Endothelial cell of umbilical vein (primary cell): ENCODE results near the gene MUC22.

ENCODE experiments used
- EZH2 ChIP-seq: IDR thresholded peaks from 2 replicates; pipeline ENCODE4 v1.6.1; 2012; ENCODE audit warnings: borderline replicate concordance, low read depth, mild to moderate bottlenecking, moderate library complexity, low read length, inconsistent platforms; ENCODE audit not compliant: severe bottlenecking
- GATA2 ChIP-seq: IDR thresholded peaks from 2 replicates; pipeline ENCODE4 v1.7.0; 2011; ENCODE audit warnings: low read depth, mild to moderate bottlenecking, moderate library complexity, mixed read lengths, low read length; ENCODE audit not compliant: insufficient read length, insufficient read depth
- POLR2A ChIP-seq: IDR thresholded peaks from 2 replicates; pipeline ENCODE4 v1.6.1; 2012; ENCODE audit warnings: low read depth, mild to moderate bottlenecking, control low read depth, low read length
- POLR2AphosphoS5 ChIP-seq: IDR thresholded peaks from 2 replicates; pipeline ENCODE4 v1.6.1; 2012; ENCODE audit warnings: low read depth, mild to moderate bottlenecking, control low read depth, low read length, moderate library complexity; ENCODE audit not compliant: insufficient read depth
- TF ChIP-seq, protein P1 (sequence below), 2 donors: IDR thresholded peaks; 1 replicate in 1 of 2; 2 replicates in 1 of 2; pipeline ENCODE4 v1.5.1; 2011; ENCODE audit warnings: low read length in 2 of 2, mild to moderate bottlenecking in 2 of 2, moderate library complexity in 2 of 2, control low read depth in 1 of 2, inconsistent platforms in 1 of 2, low read depth in 1 of 2; ENCODE audit not compliant: insufficient read depth in 1 of 2; ENCODE audit errors: extremely low read depth in 1 of 2

DNA sequence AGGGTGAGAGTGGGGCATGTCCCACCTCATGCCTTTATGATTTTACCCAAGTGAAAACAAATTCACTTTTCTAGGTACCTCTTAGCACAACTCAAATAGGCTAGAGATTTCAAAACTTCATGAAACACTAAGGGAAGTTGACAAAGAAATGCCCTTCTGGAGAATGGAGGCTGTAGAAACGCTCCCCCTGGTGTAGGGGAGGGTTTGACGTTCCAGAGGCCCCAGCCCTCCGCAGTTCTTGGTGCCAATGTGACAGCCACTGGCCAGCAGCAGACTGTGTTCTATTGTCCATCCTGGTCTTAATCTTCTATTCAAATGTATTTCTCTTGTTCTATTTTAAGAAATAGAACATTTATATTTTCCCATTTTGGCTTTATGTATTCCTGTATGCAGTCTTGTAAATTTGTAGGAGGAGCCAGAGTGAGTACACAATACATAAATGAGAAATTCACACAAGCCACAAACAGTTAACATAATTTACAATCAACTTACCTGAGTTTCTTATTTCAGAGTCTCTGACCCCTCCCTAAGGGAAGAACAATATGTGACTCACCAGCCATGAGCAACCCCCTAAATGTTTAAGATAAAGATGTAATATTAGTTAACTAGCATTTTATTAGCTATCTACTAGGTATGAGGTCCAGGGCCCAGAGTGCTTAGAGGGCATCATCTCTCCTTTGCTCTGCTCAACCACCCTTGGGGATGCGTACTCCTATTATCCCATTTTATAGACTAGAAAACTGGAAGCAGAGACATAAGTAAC, 35.6 kb upstream of the MUC22 start:
- TF ChIP-seq, protein P1, sequence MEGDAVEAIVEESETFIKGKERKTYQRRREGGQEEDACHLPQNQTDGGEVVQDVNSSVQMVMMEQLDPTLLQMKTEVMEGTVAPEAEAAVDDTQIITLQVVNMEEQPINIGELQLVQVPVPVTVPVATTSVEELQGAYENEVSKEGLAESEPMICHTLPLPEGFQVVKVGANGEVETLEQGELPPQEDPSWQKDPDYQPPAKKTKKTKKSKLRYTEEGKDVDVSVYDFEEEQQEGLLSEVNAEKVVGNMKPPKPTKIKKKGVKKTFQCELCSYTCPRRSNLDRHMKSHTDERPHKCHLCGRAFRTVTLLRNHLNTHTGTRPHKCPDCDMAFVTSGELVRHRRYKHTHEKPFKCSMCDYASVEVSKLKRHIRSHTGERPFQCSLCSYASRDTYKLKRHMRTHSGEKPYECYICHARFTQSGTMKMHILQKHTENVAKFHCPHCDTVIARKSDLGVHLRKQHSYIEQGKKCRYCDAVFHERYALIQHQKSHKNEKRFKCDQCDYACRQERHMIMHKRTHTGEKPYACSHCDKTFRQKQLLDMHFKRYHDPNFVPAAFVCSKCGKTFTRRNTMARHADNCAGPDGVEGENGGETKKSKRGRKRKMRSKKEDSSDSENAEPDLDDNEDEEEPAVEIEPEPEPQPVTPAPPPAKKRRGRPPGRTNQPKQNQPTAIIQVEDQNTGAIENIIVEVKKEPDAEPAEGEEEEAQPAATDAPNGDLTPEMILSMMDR (IDR thresholded peaks at IDR 0.05; ENCODE audit: extremely low read depth in 1 of 2, insufficient read depth in 1 of 2, low read depth in 1 of 2, low read length in 2 of 2): no peak
- no peak for TF ChIP-seq GATA2
- no peak for TF ChIP-seq POLR2A
- no peak for TF ChIP-seq POLR2AphosphoS5
- no peak for TF ChIP-seq EZH2
